Endothelial cell of coronary artery (primary cell): ENCODE data around the gene ZDHHC4. TPM values are rescaled to one million over a fixed set of nuclear protein-coding genes. Genes with fewer than 3 reads are reported as not detected.

ENCODE experiments used
- total RNA-seq: library from RNA; depleted of rRNA; stranded (reverse); fragments of >200 nt; gene quantifications from 2 replicates; pipeline ENCODE4 v1.2.3, GENCODE V29; 2014

The ZDHHC4 gene
- 33.5 and 40.8 TPM in 2 replicates for total RNA-seq

DNA sequence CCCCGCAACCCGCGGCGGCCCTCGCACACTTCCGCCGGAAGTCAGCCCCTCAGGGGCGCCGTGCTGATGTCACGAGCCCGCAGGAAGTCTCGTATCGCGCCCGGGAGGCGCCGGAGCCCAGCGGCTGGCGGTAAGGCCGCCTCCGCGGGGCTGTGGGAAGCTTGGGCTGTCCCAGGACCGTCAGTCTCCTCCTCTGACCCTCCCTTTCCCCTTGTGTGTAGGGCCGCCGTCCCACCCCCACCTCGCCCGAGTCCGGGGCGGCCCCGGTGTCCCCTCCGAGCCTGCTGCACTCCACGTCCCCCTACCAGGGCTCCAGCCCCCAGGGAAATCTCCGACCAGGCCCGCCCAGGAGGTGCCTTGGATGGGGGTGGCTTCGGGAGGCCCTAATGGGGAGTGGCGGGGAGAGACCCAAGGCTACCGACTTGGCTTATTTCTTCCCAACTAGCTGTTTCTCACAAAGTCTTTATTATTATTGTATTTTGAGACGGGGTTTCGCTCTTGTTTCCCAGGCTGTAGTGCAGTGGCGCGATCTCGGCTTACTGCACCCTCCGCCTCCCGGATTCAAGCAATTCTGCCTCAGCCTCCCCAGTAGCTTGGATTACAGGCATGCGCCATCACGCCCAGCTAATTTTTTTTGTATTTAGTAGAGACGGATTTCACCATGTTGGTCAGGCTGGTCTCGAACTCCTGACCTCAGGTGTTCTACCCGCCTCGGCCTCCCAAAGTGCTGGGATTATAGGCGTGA is at the start of gene ZDHHC4:
Gene ZDHHC4, plus strand, starts transcription at position 86 of the 745 bp plus-strand sequence. CDS start 3,108 bp downstream, outside the sequence.

DNA sequence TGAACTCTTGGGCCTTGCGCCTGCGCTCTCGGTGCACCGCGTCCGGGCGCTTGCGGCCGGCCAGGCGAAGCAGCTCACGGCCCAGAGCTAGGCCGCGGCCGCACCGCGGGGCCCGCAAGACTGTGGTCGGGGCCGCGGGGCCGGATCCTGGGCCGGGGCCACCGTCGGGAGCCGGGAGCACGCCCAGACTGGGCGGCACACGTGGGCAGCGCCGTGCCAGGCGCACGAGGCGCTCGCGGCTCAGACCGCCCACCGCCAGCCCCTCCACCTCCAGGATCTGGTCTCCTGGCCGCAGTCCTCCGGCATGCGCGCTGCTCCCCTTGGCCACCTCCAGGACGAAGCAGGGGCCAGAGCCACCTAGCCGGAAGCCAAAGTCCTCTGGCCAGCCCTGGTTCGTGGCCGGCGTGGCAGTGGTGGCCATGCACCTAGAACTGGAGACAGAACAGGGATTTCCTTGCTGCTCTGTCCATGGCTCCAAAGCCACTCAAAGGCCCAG is 26.2 kb upstream of the ZDHHC4 start, which contains the start of gene GRID2IP:
Gene GRID2IP, minus strand, starts transcription at position 446 of the 496 bp plus-strand sequence. Its CDS starts 25 bp downstream, at position 421.

GRCh38 chr7:6589829-6590644 is 12.8 kb downstream of the ZDHHC4 start, which contains the start of gene INTS15:
Gene INTS15 (plus strand): TSS chr7:6590021. CDS start chr7:6590284, 263 bp downstream.

DNA sequence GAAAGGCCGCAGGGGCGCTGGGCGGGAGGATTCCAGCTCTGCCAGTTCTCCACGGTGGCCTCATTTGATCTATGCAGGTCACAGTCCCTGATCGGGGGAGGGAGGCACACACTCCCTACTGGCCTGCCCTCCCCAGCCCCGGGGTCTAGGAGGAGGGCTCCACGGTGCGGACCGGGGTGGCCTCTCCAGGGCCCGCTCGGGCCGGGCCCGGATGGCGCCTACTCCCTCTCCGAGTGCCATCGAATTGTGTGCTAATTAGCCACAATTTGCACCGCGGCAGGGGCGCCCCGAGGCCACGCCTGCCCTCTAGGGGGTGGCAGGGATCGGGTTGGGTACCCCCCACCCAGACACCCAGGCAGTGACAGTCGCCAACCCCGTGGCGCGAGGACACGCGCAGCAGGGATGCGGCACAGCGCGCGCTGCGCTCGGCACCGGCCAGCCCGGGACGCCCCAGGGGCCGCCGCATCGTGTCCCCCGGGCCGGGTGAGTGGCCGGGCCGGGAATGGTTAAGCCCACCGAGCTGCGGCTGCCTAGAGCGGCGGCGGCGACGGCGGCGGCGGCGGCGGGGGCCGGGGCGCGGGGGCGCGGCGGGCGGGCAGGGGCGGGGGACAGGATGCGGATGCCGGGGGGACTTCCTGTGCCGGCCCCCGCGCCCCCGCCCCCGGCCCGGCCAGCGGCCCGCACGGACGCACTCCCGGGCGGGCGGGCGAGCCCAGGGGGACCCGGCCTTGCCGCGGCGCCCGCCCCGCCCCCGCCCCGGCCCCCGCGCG is 37.9 kb downstream of the ZDHHC4 start, which contains the start of gene ZNF853:
Gene ZNF853, plus strand, starts transcription at position 658 of the 770 bp plus-strand sequence. CDS start 565 bp downstream, outside the sequence.

GRCh38 chr7:6636741-6637543 is 59.7 kb downstream of the ZDHHC4 start, which contains the start of gene ZNF316:
Gene ZNF316 (plus strand): TSS chr7:6637318. CDS start chr7:6642410, 5,092 bp downstream.

Other genes with a start within 250 kb of the ZDHHC4 start
- gene FAM220A, start 228.5 kb upstream of the ZDHHC4 start, total RNA-seq, result 10.7 and 14.7 TPM in 2 replicates
- 64.1 and 79.0 TPM in 2 replicates for gene RAC1, start 202.9 kb upstream of the ZDHHC4 start, total RNA-seq
- gene DAGLB, start 129.5 kb upstream of the ZDHHC4 start, total RNA-seq, result 14.8 and 22.3 TPM in 2 replicates
- 109 and 126 TPM in 2 replicates for gene KDELR2, start 93.3 kb upstream of the ZDHHC4 start, total RNA-seq
- gene GRID2IP, start 26.0 kb upstream of the ZDHHC4 start, total RNA-seq, result under 0.01 TPM in 1 of 2 replicates, not detected in the other
- gene INTS15, start 12.6 kb downstream of the ZDHHC4 start, total RNA-seq, result 8.5 and 11.5 TPM in 2 replicates
- 0.54 and 1.3 TPM in 2 replicates for gene ZNF853, start 38.2 kb downstream of the ZDHHC4 start, total RNA-seq
- gene ZNF316, start 59.9 kb downstream of the ZDHHC4 start, total RNA-seq, result 9.3 and 14.0 TPM in 2 replicates
- 13.3 and 16.1 TPM in 2 replicates for gene ZNF12, start 129.5 kb downstream of the ZDHHC4 start, total RNA-seq
- gene RSPH10B2, start 176.6 kb downstream of the ZDHHC4 start, total RNA-seq, result 0.09 and 0.19 TPM in 2 replicates
- gene CCZ1B, start 248.8 kb downstream of the ZDHHC4 start, total RNA-seq, result 89.6 and 114 TPM in 2 replicates